HG03432 (cell line): ENCODE measurements around the gene FAM110D.

ENCODE experiments used
- ATAC-seq: cut with Tn5 transposase; IDR thresholded peaks from one replicate; pipeline ENCODE4 v1.9.1; 2021; ENCODE audit warnings: mild to moderate bottlenecking, moderate library complexity; ENCODE audit not compliant: unreplicated experiment

The FAM110D gene

DNA sequence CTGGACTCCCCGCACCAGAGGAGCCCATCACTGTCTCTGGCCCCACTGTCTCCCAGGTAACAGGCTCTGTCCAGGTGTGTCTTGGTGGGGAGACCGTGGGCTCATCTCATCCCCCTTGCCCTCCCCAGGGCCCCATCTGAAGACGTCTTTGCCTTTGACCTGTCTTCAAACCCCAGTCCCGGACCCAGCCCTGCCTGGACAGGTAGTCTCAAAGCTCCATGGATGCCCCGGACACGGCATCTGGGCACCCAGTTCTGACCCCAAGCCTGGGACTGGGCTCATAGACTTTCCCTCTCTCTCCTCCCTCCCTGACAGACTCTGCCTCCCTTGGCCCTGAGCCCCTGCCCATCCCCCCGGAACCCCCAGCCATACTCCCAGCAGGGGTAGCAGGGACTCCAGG lies 25.2 kb downstream of the FAM110D start:
- no peak for ATAC-seq

DNA sequence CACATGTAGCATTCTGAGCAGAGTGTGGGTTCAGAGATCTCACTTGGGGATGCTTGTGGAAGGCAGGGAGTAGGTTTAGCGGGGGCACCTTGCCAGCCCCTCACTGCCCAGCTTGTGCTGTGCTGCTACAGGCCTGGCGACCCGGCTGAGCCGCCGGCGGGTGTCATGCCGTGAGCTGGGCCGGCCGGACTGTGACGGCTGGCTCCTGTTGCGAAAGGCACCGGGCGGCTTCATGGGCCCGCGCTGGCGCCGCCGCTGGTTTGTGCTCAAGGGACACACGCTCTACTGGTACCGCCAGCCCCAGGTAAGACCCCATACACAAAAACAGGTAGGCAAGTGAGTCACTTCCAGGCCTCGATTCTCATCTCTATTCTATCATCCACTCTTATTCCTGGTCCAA lies 26.0 kb downstream of the FAM110D start:
- ATAC-seq, result no peak

DNA sequence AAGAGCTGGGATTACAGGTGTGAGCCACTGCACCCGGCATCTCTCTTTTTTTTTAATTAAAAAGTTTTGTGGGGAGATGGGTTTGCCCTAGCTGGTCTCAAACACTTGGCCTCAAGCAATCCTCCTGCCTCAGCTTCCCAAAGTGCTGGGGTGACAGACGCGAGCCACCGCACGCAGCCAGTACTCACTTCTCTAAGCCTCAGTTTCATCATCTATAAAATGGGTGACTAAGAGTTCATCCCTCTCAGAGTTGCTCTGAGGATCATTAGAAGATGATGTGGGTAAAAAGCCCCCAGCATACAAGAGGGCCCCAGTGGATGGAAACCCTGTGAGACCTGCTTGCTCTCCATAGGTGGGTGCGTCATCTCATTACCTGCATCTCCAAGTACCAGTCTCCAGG lies 29.0 kb downstream of the FAM110D start:
- no peak for ATAC-seq

DNA sequence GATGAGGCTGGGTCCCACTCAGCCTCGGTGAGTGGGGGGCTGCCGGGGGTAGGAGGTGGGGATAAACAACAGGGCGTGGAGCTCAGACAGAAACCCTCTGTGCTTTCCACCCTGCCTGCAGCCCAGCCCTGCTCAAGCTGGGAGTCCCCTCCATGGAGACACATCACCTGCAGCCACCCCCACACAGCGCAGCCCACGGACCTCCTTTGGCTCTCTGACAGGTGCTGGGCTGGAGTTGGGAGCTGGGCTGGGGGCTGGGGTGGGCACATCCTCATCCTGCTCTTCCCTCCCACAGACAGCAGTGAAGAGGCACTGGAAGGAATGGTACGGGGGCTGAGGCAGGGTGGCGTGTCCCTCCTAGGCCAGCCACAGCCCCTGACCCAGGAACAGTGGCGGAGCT lies 29.6 kb downstream of the FAM110D start:
- ATAC-seq, result no peak

DNA sequence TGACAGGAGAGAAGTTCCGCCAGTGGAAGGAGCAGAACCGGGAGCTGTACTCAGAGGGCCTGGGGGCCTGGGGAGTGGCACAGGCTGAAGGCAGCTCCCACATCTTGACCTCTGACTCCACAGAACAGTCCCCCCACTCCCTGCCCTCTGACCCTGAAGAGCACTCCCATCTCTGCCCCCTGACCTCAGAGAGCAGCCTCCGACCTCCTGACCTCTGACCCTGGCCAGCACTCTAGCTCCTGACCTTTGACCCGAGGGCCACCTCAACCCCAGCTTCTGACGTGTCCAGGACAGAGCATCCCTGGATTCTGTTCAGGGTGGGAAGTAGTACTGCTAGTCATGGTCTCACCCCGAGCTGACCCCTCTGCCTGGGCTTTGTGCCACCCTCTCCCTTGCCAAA lies 30.5 kb downstream of the FAM110D start:
- no peak for ATAC-seq

DNA sequence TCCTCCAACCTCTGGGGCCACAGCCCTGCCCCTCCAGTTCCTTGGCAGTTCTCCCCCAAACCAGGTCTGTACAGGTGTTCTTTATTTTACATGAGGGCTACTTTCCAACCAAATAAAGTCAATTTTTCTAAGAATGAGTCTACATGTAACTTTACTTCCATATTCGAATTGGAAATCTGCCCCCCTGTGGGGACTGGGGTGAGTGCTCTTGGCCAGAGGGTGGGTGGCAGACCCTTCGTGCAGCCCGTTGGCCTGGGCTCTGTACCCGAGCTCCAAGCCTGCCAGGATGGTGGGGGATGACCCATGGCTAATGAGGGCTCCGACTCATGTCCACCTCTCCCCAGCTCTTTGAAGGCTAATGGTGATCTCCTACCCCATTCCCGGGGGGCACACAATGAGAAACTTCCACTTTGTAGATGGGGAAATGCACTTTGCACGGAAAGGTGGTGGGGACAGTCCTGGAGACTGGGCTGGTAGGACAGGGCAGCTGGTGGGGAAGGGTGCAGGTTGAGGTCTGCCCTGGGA lies 30.9 kb downstream of the FAM110D start:
- ATAC-seq, result no peak

DNA sequence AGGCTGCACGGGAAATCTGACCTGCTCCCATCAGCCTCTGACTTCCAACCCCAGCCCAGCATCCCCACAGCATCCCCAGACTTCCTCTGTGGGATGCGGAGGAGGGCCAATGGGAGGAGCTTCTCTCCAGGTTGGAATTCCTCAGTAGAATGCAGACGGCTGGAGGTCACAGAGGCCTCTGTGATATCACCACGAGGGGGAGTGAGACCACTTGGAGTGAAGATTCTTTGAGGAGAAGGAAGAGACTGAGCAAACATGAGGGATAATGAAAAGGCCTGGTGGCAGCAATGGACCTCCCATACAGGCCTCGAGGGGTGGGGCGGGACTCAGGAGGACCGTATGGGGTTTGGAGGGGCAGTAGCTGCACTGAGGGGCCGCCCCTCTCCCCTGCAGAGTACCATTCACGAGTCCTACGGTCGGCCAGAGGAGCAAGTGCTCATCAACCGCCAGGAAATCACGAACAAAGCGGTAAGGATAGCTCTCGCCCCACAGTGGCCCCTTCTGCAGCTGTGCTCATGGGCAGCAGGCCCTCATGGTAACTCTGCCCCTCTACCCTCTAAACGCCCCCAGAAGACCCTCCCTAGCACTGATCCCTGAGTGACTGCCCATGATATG lies 31.6 kb downstream of the FAM110D start, which contains the start of gene CATSPER4:
Gene CATSPER4, plus strand, starts transcription at position 230 of the 615 bp plus-strand sequence. Its CDS starts 26 bp downstream, at position 256.
- ATAC-seq, result no peak

DNA sequence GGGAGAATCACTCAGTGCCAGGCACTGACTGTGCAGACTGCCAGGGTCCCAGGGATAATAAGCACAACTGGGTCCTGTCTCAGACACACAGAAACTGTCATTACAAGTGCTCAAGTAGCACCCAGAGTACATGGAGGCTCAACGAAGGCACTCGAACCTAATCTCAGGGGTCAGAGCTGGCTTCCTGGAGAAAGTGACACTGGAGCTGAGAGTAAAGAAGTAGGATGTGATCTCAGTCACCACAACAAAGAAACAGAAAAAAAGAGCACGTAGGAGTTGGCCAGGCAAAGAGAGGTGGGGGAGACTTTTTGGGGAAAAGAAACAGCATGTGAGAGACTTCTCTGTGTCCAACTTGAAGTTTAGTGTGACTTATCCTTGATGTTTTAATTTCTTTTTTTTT lies 32.9 kb downstream of the FAM110D start:
- ATAC-seq, result no peak

DNA sequence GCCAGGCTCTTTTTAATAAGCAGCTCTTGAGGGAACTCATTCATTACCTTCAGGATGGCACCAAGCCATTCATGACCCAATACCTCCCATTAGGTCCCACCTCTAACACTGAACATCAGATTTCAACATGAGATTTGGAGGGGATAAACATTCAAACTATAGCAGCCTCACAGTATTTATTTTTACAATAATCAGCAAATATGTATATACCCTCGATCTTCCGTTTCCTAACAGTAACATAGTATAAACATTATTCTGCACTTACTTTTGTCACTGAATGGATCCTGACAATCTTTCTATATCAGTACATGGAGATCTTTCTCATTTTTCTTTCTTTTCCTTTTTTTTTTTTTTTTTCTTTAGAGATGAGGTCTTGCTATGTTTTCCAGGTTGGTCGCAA lies 36.9 kb downstream of the FAM110D start:
- ATAC-seq, result no peak

DNA sequence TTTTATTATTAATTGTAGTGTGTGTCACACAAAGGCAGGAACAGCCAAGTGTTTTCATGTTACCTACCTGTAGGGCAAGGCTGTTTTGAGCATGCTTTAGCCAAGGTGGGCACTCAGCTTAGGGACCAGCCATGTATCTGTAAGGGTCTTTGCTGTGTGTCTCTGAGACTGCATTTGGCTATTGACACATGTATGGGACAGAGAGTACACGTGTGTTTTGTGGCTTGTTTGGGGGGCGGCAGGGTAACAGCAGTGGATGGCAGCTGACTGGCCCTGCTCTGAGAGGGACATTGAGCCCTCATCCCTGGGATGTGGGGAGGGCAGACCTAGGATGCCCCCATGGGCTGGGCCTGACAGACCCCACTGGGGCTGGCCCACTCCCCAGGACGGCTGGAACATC lies 38.4 kb downstream of the FAM110D start:
- no peak for ATAC-seq

DNA sequence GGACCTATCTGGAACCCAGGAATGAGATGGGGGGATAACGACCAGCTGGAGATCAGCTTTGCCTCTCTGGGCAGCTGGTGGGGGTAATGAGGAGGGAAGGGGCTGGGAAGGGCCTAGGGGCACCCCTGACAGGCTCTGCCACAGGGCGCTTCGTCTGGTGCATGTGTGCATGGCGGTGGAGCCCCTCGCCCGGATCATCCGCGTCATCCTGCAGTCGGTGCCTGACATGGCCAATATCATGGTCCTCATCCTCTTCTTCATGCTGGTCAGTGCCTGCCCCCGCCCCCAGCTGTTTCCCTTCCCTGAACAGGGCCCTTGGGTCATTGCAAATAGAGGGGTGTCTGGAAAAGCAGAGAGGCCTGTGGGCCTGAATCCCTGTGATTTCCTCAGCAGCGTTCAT lies 38.9 kb downstream of the FAM110D start:
- ATAC-seq, result no peak

DNA sequence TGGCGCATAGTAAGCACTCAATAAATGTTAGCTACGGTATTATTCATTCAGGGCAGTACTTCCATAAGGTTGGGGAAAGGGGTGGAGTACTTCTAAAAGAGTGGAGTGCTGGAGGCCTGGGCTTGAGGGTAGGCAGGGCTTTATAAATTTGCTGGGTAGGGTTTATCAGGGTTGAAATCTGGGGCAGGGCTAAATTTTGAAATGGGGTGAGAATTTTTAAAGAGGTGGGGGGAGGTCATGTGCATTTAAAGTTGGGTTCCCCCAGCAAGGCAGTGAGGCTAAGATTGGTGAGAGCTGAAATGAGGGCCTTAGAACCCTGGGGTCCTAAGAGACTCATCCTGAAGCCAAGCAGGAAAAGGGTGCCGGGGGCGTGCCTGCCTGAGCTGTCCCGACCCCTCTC lies 41.5 kb downstream of the FAM110D start:
- no peak for ATAC-seq

DNA sequence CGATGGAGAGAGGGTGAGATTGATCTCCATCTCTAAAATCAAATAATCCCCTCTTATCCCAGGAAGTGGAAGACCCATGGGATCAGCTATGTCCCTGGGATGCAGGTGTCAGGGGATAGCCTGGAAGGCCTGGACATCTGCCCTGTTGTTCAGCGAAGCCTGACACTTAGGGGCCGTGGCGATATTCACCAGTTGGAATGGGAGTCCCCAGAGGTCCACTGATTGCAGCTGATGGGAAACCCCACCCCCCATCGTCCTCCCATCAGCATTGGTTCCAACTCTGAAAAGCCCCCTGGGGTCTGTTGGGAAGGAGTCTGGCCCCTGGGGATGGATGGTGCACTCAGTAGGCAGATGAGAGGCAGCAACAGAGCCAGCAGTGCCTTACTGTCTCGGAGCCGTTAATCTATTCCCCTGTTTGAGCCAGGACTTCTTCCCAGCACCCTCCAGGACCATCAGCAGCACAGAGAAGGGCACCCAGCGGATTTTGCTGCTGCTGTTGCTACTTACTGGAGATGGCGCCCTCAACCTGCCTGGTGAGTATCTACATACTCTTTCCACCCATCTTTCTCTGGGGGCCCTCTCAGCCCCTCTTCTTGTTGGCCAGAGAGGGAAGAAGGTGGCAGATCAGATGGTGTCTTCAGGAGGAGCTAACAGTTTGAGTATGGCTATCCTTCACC lies 44.9 kb downstream of the FAM110D start:
- no peak for ATAC-seq

DNA sequence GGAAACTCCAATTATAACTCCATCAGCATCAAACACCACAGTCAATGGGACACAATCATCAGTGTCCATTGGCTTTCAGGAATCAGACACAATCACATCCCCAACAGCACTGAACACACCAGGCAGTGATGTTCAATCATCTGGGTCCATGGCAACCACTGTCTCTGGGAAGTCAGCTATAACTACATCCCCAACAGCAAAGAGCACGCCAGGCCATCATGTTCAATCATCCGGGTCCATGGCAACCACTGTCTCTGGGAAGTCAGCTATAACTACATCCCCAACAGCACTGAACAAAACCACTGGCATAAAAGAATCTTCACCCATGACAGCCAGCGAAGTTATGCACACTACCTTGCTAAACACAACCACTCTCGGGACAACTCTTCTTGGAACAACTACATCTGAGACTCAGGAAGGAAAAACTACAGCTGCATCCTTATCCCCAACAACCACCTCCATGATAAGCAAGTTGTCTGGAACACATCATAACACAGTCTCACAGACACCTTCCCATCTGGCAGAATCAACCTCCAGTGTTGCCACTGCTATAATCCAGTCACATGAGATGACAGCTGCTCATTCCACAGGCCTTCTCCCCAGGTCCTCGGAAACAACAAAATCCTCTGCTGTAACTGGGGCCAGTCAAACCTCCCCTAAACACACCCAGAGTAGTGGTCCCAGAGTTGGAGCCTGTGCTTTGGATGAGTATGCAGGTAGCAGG lies 51.4 kb downstream of the FAM110D start:
- ATAC-seq, result no peak

DNA sequence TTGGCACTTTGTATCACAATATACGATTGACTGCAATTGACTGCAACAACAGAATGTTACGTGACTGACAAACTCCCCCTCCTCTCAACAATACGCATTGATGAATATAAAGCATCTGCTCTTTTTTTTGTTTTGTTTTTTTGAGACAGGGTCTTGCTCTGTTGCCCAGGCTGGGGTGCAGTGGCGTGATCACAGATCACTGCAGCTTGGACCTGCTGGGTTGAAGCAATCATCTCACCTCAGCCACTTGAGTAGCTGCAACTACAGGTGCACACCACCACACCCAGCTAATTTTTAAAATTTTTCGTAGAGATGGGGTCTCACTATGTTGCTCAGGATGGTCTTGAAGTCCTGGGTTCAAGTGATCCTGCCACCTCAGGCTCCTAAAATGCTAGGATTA lies 53.8 kb downstream of the FAM110D start:
- no peak for ATAC-seq

DNA sequence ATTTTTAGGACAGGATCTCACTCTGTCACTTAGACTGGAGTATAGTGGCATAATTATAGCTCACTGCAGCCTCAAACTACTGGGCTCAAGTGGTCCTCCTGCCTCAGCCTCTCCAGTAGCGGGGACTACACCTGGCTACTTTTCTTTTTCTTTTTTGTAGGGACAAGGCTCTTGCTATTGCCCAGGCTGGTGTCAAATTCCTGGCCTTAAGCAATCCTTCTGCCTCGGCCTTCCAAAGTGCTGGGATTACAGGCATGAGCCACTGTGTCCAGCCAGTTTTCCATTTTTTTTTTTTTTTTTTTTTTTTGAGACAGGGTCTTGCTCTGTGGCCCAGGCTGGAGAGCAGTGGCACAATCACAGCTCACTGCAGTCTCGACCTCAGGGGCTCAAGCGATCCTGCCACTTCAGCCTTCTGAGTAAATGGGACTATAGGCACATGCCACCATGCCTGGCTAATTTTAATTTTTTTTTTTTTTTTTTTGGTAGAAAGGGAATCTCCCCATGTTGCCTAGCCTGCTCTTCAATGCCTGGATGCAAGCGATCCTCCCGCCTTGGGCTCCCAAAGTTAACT lies 54.5 kb downstream of the FAM110D start:
- ATAC-seq, result no peak
